ENCODE measurements around the gene ALDH1A3. TPM values are rescaled to one million over a fixed set of nuclear protein-coding genes. Genes with fewer than 3 reads are reported as not detected.

Gene ALDH1A3
- total RNA-seq, 4 donors from 2014 or later: 8.5 to 99.9 (median 18.4) TPM

GRCh38 chr15:100861511-100861991 lies 18.1 kb upstream of the ALDH1A3 start:
- Histone ChIP-seq H3K9me3 (no peaks in the 10 kb centered on the region), H3K36me3 (no peaks in the 10 kb centered on the region), H3K4me3 (no peak overlapping the region), H3K27me3 (no peaks in the 10 kb centered on the region), H3K4me1 (no peaks in the 10 kb centered on the region), H3K27ac (no peak overlapping the region)
- TF ChIP-seq POLR2A (IDR thresholded peaks at IDR 0.05) (no peak), CTCF (IDR thresholded peaks at IDR 0.05) (no peak)
- DNase-seq: no peak

- no peaks in the 10 kb centered on the region for H3K4me1 ChIP-seq
- H3K4me3 ChIP-seq: no peak overlapping the region
- no peak overlapping the region for H3K27ac ChIP-seq
- H3K36me3 ChIP-seq: no peaks in the 10 kb centered on the region
- no peaks in the 10 kb centered on the region for H3K27me3 ChIP-seq
- TF ChIP-seq POLR2A (IDR thresholded peaks at IDR 0.05): no peak
- no peak for TF ChIP-seq CTCF (IDR thresholded peaks at IDR 0.05)
- no peaks in the 10 kb centered on the region for H3K9me3 ChIP-seq
- no peak for DNase-seq
Measured at GRCh38 chr15:100862162-100862561, 17.5 kb upstream of the ALDH1A3 start.

- Histone ChIP-seq H3K4me1 (no peaks in the 10 kb centered on the region), H3K4me3 (no peak overlapping the region), H3K27me3 (no peaks in the 10 kb centered on the region), H3K9me3 (no peaks in the 10 kb centered on the region), H3K27ac (peak overlapping the region in 1 of 4 donors; percentile 14), H3K36me3 (no peaks in the 10 kb centered on the region)
- no peak for DNase-seq
- TF ChIP-seq POLR2A (IDR thresholded peaks at IDR 0.05) (no peak), CTCF (IDR thresholded peaks at IDR 0.05) (no peak)
Measured at GRCh38 chr15:100863075-100863795, 16.4 kb upstream of the ALDH1A3 start.

- peak in 2 of 3 donors; percentile 20 to 67 for DNase-seq
Measured at GRCh38 chr15:100863796-100864267, 15.8 kb upstream of the ALDH1A3 start.

More at GRCh38 chr15:100863796-100864267, 15.8 kb upstream of the ALDH1A3 start:
- peaks cover 0 to under 1% (median 0%) of the 10 kb centered on the region in 4 donors for H3K9me3 ChIP-seq
- TF ChIP-seq CTCF (IDR thresholded peaks at IDR 0.05): no peak
- no peak for TF ChIP-seq POLR2A (IDR thresholded peaks at IDR 0.05)
- no peaks in the 10 kb centered on the region for H3K36me3 ChIP-seq
- H3K4me3 ChIP-seq: no peak overlapping the region
- H3K4me1 ChIP-seq: no peaks in the 10 kb centered on the region
- no peaks in the 10 kb centered on the region for H3K27me3 ChIP-seq
- peak overlapping the region in 1 of 4 donors; percentile 51 for H3K27ac ChIP-seq

All from Peyer's patch (tissue), 4 donors.